WTC11 (cell line): ENCODE measurements around the gene ATN1. TPM values are rescaled to one million over a fixed set of nuclear protein-coding genes. Genes with fewer than 3 reads are reported as not detected.
"Not testable (repeated sequence)": the region's sequence is repeated elsewhere in the genome, so short reads cannot be mapped to it uniquely, and the experiment has no call there.

Source experiments
- ATAC-seq: fragments of 200-7000 bp; cut with Tn5 transposase; 2 replicates; pipeline ENCODE4 v1.10.0; 2021; ENCODE audit warnings: mild to moderate bottlenecking, moderate library complexity
- CTCF ChIA-PET: fragments of 300-600 bp; sonication (Branson Sonifier 250); formaldehyde crosslinking; loops from one replicate; lab custom pipeline; 2021; ENCODE audit warnings: antibody characterized with exemption; lab: Charles Lee
- POLR2A ChIA-PET: fragments of 350-600 bp; sonication (Branson Sonifier 250); formaldehyde crosslinking; loops from one replicate; lab custom pipeline; 2021; ENCODE audit warnings: antibody characterized with exemption; lab: Charles Lee
- DNase-seq: peaks from one replicate; pipeline ENCODE4 v3.0.0; 2021; ENCODE audit warnings: low spot score
- H3K27ac Mint-ChIP-seq: 2 replicates; pipeline ENCODE4 v1.8.0; 2021; ENCODE audit warnings: mixed read lengths
- H3K27me3 Mint-ChIP-seq: 2 replicates; pipeline ENCODE4 v1.8.0; 2021; ENCODE audit warnings: low read depth, mild to moderate bottlenecking, moderate library complexity, mixed read lengths
- H3K36me3 Mint-ChIP-seq: 2 replicates; pipeline ENCODE4 v1.8.0; 2021; ENCODE audit warnings: mixed read lengths
- H3K4me1 Mint-ChIP-seq: 2 replicates; pipeline ENCODE4 v1.8.0; 2022; ENCODE audit warnings: mixed read lengths
- H3K4me3 Mint-ChIP-seq: 2 replicates; pipeline ENCODE4 v1.8.0; 2021; ENCODE audit warnings: mild to moderate bottlenecking, moderate library complexity, mixed read lengths
- H3K9me3 Mint-ChIP-seq: 2 replicates; pipeline ENCODE4 v1.8.0; 2021; ENCODE audit warnings: mixed read lengths
- ARID4B ChIP-seq: sonication (generic); formaldehyde crosslinking; IDR thresholded peaks from 2 replicates; pipeline ENCODE4 v1.8.0; 2023; ENCODE audit warnings: missing genetic modification reagents, mild to moderate bottlenecking, borderline replicate concordance
- ATF1 ChIP-seq: sonication (generic); formaldehyde crosslinking; IDR thresholded peaks from 2 replicates; pipeline ENCODE4 v1.8.1; 2023; ENCODE audit warnings: mild to moderate bottlenecking, moderate library complexity, missing genetic modification reagents
- ATF3 ChIP-seq: sonication (generic); formaldehyde crosslinking; conservative IDR thresholded peaks from 2 replicates; pipeline ENCODE4 v1.8.1; 2022; ENCODE audit warnings: mild to moderate bottlenecking, missing genetic modification reagents
- CDX4 ChIP-seq: fragments of 250-450 bp; sonication (Bioruptor Pico); IDR thresholded peaks from 2 replicates; pipeline ENCODE4 v1.9.0; 2021; ENCODE audit warnings: moderate library complexity, mild to moderate bottlenecking, inconsistent platforms, borderline replicate concordance
- CTCF ChIP-seq: fragments of 200-600 bp; IDR thresholded peaks from 2 replicates; pipeline ENCODE4 v1.8.0; 2022; ENCODE audit warnings: antibody characterized with exemption
- E2F5 ChIP-seq: sonication (generic); formaldehyde crosslinking; IDR thresholded peaks from 2 replicates; pipeline ENCODE4 v1.8.1; 2022; ENCODE audit warnings: mild to moderate bottlenecking, moderate library complexity, missing genetic modification reagents
- FOXJ3 ChIP-seq: sonication (generic); formaldehyde crosslinking; IDR thresholded peaks from 2 replicates; pipeline ENCODE4 v1.9.0; 2021; ENCODE audit warnings: missing genetic modification reagents, mild to moderate bottlenecking, borderline replicate concordance
- FOXP4 ChIP-seq: sonication (generic); formaldehyde crosslinking; IDR thresholded peaks from 2 replicates; pipeline ENCODE4 v1.8.0; 2022; ENCODE audit warnings: mild to moderate bottlenecking, missing genetic modification reagents
- GRHL2 ChIP-seq: fragments of 250-450 bp; sonication (Bioruptor Pico); IDR thresholded peaks from 2 replicates; pipeline ENCODE4 v1.8.0; 2022; ENCODE audit warnings: mild to moderate bottlenecking, moderate library complexity; ENCODE audit not compliant: insufficient replicate concordance, severe bottlenecking
- NR2C2 ChIP-seq: sonication (generic); formaldehyde crosslinking; IDR thresholded peaks from 2 replicates; pipeline ENCODE4 v1.8.0; 2022; ENCODE audit warnings: mild to moderate bottlenecking, missing genetic modification reagents
- PREB ChIP-seq: sonication (generic); formaldehyde crosslinking; IDR thresholded peaks from 2 replicates; pipeline ENCODE4 v1.8.1; 2022; ENCODE audit warnings: mild to moderate bottlenecking, missing genetic modification reagents, moderate library complexity, borderline replicate concordance
- RELA ChIP-seq: sonication (generic); formaldehyde crosslinking; IDR thresholded peaks from 2 replicates; pipeline ENCODE4 v1.8.1; 2022; ENCODE audit warnings: missing genetic modification reagents, mild to moderate bottlenecking, borderline replicate concordance
- SMAD4 ChIP-seq: sonication (generic); formaldehyde crosslinking; IDR thresholded peaks from 2 replicates; pipeline ENCODE4 v1.8.0; 2022; ENCODE audit warnings: mild to moderate bottlenecking, missing genetic modification reagents
- SOX15 ChIP-seq: fragments of 250-450 bp; sonication (Bioruptor Pico); IDR thresholded peaks from 2 replicates; pipeline ENCODE4 v1.9.0; 2021; ENCODE audit warnings: mild to moderate bottlenecking
- USF2 ChIP-seq: sonication (generic); formaldehyde crosslinking; IDR thresholded peaks from 2 replicates; pipeline ENCODE4 v1.8.1; 2023; ENCODE audit warnings: mild to moderate bottlenecking, missing genetic modification reagents, moderate library complexity
- ZNF423 ChIP-seq: fragments of 250-450 bp; sonication (Bioruptor Pico); IDR thresholded peaks from 2 replicates; pipeline ENCODE4 v2.1.2; 2022; ENCODE audit warnings: mild to moderate bottlenecking, moderate library complexity
- total RNA-seq: library from RNA; stranded (reverse); gene quantifications from 3 replicates; pipeline ENCODE4 v1.2.3, GENCODE V29; 2021

The ATN1 gene
- total RNA-seq, 1 experiment from 2014 or later: 87.1 TPM

- TF ChIP-seq USF2 (CRISPR knock-in tag): no peak
- TF ChIP-seq FOXJ3 (CRISPR knock-in tag): no peak
- no peak for TF ChIP-seq GRHL2
- TF ChIP-seq ATF1 (CRISPR knock-in tag): no peak
- TF ChIP-seq CTCF: no peak
- no peak for TF ChIP-seq PREB (CRISPR knock-in tag)
- TF ChIP-seq E2F5 (CRISPR knock-in tag): no peak
- no peak for TF ChIP-seq ATF3 (CRISPR knock-in tag)
- TF ChIP-seq RELA (CRISPR knock-in tag): no peak
- no peak for TF ChIP-seq ZNF423
- no peak for TF ChIP-seq SOX15
These were observed at the start of gene ATN1 (continued) for GRCh38 chr12:6927379-6928021.

GRCh38 chr12:6879824-6880223, 47.9 kb upstream of the ATN1 start:
- H3K4me1 Mint-ChIP-seq, H3K27me3 Mint-ChIP-seq, ATAC-seq, H3K9me3 Mint-ChIP-seq, DNase-seq, H3K4me3 Mint-ChIP-seq, H3K27ac Mint-ChIP-seq, POLR2A ChIA-PET: not testable (repeated sequence)
- CTCF ChIA-PET: interaction anchor here (0.7 kb wide), 1 partner anchor 228 kb away, joined by 3 read pairs; no protein-coding TSS in a partner anchor
- H3K36me3 Mint-ChIP-seq: peaks cover 13% of the 10 kb centered on the region

- peaks cover 7% of the 10 kb centered on the region; the same call in 1 of the 2 replicates for H3K36me3 Mint-ChIP-seq
- H3K9me3 Mint-ChIP-seq: no peaks in the 10 kb centered on the region
- ChIA-PET CTCF (interaction anchor here (1.7 to 3.7 kb wide), 3 partner anchors 8 to 14 kb away, joined by 5 to 17 read pairs (median 8); partner anchors contain the start of gene SPSB2), POLR2A (no interaction called here)
- peaks cover 31% of the 10 kb centered on the region for H3K4me1 Mint-ChIP-seq
- no peaks in the 10 kb centered on the region for H3K27me3 Mint-ChIP-seq
- TF ChIP-seq SMAD4 (CRISPR knock-in tag) (no peak), FOXP4 (CRISPR knock-in tag) (no peak), CDX4 (CRISPR knock-in tag) (no peak), RELA (CRISPR knock-in tag) (no peak), ARID4B (CRISPR knock-in tag) (no peak), NR2C2 (CRISPR knock-in tag) (no peak)
- no peak overlapping the region for H3K27ac Mint-ChIP-seq
- DNase-seq: no peak
- H3K4me3 Mint-ChIP-seq: no peak overlapping the region
- ATAC-seq: no peak
These were observed 44.5 kb upstream of the ATN1 start for GRCh38 chr12:6883252-6883651.
